SK-N-DZ (cell line): ENCODE measurements around the gene PDE11A.
"Not testable (repeated sequence)": the region's sequence is repeated elsewhere in the genome, so short reads cannot be mapped to it uniquely, and the experiment has no call there.

Experiments used
- DNase-seq: peaks from one replicate; pipeline ENCODE4 v3.0.0-alpha.2; 2015; ENCODE audit warnings: low spot score

Gene PDE11A

GRCh38 chr2:178008636-178009289 lies 63.8 kb downstream of the PDE11A start:
- peak; percentile 1 for DNase-seq

GRCh38 chr2:178006710-178007109 lies 65.9 kb downstream of the PDE11A start:
- no peak for DNase-seq

GRCh38 chr2:178005756-178006155 lies 66.8 kb downstream of the PDE11A start:
- DNase-seq = no peak

GRCh38 chr2:178002038-178002437 lies 70.5 kb downstream of the PDE11A start:
- no peak for DNase-seq

GRCh38 chr2:177998996-177999395 lies 73.6 kb downstream of the PDE11A start:
- DNase-seq = no peak

GRCh38 chr2:177998006-177998405 lies 74.6 kb downstream of the PDE11A start:
- no peak for DNase-seq

GRCh38 chr2:177992992-177993391 lies 79.6 kb downstream of the PDE11A start:
- DNase-seq = no peak

- no peak for DNase-seq
These were observed 83.3 kb downstream of the PDE11A start for GRCh38 chr2:177989029-177989885.

GRCh38 chr2:177984749-177985148 lies 87.8 kb downstream of the PDE11A start:
- no peak for DNase-seq

GRCh38 chr2:177983183-177983788 lies 89.3 kb downstream of the PDE11A start:
- peak; percentile 55 for DNase-seq

- no peak for DNase-seq
These were observed 99.8 kb downstream of the PDE11A start for GRCh38 chr2:177972782-177973181.

GRCh38 chr2:177972123-177972522 lies 100.5 kb downstream of the PDE11A start:
- no peak for DNase-seq

GRCh38 chr2:177970670-177971454 lies 101.7 kb downstream of the PDE11A start:
- no peak for DNase-seq

GRCh38 chr2:177964892-177965291 lies 107.7 kb downstream of the PDE11A start:
- DNase-seq = no peak

GRCh38 chr2:177952151-177952550 lies 120.4 kb downstream of the PDE11A start:
- no peak for DNase-seq

- DNase-seq = not testable (repeated sequence)
These were observed 125.0 kb downstream of the PDE11A start for GRCh38 chr2:177947598-177947997.

- not testable (repeated sequence) for DNase-seq
These were observed 128.0 kb downstream of the PDE11A start for GRCh38 chr2:177944530-177944929.

GRCh38 chr2:177942731-177943130 lies 129.8 kb downstream of the PDE11A start:
- DNase-seq = no peak

GRCh38 chr2:177939211-177939610 lies 133.4 kb downstream of the PDE11A start:
- no peak for DNase-seq

GRCh38 chr2:177930916-177931315 lies 141.7 kb downstream of the PDE11A start:
- no peak for DNase-seq

- DNase-seq = no peak
These were observed 142.7 kb downstream of the PDE11A start for GRCh38 chr2:177929662-177930522.
